Measurements from ENCODE around the gene PSTPIP2.

Gene PSTPIP2

GRCh38 chr18:46040033-46040746 is 31.9 kb downstream of the PSTPIP2 start:
- DNase-seq = no peak

- no peak for DNase-seq
Measured at GRCh38 chr18:46037512-46038305, 34.4 kb downstream of the PSTPIP2 start.

DNA sequence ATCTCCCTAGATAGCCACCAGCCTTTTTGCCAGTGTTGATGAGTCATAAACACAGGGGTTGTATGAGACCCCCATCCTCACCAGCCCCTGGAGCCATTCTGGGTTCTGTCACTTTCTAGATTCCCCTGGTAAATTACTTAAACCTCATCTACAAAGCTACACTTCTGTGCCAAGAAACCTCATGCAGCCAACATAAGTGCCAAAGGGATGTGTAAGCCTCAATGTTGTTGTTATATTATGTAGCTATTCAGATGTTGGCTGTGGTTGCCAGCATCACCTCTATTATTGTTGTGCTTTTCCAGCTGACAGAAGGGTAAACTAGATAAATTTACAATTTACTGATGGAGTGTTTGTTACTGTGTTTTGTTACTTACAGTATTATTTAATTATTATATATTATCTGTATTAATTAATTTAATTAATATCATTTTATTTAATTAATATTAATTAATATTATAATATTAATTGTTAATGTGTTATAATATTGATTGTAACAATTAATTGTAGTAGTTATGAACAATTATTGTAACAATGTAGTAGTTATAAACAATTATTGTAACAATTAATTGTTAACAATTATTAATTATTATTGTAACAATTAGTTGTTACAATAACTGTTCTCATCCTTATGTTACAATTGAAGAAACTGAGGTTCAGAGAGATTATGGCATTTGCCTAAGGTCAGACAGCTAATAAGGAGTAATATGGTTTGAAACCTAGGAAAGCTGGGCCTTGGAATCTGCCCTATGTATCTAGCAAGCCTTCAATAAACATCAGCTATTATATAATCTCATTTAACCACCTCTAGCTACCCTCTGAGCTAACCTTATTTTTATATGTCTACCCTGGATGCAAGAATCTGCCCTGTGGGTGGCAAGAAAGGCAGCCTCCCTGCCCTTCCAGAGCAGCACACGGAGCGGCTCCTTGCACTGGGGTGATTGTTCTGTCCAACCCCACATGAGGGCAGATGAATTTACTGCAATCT is 36.1 kb downstream of the PSTPIP2 start:
- DNase-seq = no peak

DNA sequence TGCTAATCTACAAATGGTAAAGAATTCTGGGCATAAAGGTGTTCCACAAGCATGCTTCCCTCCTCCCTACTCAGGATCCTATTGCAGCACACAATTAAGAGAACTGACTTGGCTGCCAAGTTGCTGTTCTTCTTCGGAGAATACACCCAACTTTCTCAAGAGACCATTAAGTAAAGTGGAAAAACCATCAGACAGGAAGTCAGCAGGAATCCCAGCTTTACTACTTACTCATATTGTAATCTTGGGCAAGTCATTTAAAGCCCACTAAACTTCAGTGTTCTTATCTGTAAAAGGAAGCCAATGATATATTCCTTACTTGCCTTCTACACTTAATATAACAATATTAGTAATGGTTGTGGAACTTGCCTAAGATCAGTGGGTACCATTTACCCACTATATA is 37.8 kb downstream of the PSTPIP2 start:
- no peak for DNase-seq

GRCh38 chr18:46031741-46032140 is 40.3 kb downstream of the PSTPIP2 start:
- no peak for DNase-seq

GRCh38 chr18:46028536-46028891 is 43.5 kb downstream of the PSTPIP2 start:
- DNase-seq = no peak

DNA sequence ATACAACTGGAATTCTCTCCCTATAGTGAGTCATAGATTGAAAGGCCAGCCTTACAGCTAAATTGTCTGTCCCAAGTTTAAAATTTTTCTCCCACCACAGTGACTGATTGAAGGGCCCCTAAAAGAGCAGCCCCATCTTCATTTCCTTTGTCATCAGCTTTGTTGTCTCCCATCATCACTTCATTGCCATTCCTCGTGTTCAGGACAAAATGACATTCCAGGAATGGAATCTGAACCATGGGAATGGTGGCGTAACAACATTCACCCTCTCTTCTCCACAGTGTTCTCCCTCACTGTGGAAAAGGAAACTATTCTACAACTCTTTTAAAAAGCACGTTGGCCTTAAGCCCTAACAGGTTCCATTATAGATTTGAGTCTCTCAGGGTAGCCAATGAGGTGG is 52.1 kb downstream of the PSTPIP2 start:
- no peak for DNase-seq

GRCh38 chr18:46013484-46014189 is 58.4 kb downstream of the PSTPIP2 start:
- no peak for DNase-seq

- DNase-seq = no peak
Measured at GRCh38 chr18:46010676-46011075, 61.4 kb downstream of the PSTPIP2 start.

- DNase-seq = no peak
Measured at GRCh38 chr18:46010050-46010449, 62.0 kb downstream of the PSTPIP2 start.

GRCh38 chr18:46009125-46009840 is 62.8 kb downstream of the PSTPIP2 start:
- DNase-seq = no peak

DNA sequence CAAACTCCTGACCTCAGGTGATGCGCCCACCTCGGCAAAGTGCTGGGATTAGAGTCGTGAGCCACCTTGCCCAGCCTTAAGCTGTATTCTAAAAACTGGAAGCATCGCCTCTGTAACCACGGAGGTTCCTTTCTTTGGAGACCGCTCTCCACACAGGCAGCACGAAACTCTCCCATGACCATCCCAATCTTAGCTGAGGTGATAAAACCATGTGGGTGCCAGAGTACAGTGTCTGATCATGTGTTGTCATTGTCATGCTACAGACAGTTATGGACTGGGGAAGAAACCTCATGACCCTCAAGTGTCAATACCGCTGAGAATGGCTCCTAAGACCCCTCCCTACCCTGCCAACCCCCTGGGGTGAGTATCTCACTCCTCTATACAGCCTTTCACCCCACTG is 63.5 kb downstream of the PSTPIP2 start:
- no peak for DNase-seq

DNA sequence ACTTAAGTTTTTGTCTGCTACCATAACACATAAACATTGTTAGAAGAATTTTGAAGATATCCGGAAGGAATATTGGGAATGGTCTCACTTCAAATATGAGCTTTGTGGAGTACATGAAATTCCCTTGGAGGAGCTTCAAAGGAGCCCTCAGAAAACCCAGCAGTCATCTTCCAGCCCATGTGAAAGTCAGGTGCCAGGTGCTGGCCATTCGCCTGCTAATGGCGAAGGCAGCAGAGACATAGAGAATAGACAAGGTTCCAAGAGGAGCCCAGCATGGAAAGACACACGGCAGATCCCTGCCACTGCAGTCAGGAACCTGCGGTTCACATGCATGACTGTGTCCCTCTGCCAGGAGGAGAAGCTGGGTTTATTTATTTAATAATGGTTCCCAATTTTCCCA is 64.9 kb downstream of the PSTPIP2 start:
- no peak for DNase-seq

GRCh38 chr18:46002934-46003333 is 69.1 kb downstream of the PSTPIP2 start:
- DNase-seq = no peak

- DNase-seq = no peak
Measured at GRCh38 chr18:46001892-46002291, 70.2 kb downstream of the PSTPIP2 start.

DNA sequence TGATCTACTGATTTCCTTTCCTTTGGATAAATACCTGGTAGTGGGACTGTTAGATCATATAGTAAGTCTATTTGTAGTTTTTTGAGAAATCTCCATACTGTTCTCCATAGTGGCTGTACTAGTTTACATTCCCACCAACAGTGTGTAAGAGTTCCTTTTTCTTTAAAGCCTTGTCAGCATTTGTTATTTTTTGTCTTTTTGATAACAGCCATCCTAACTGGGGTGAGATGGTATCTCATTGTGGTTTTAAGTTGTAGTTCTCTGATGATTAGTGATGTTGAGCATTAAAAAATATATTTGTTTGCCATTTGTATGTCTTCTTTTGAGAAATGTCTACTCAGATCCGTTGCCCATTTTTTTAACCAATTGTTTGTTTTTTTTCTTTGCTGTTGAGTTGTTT is 71.0 kb downstream of the PSTPIP2 start:
- no peak for DNase-seq

DNA sequence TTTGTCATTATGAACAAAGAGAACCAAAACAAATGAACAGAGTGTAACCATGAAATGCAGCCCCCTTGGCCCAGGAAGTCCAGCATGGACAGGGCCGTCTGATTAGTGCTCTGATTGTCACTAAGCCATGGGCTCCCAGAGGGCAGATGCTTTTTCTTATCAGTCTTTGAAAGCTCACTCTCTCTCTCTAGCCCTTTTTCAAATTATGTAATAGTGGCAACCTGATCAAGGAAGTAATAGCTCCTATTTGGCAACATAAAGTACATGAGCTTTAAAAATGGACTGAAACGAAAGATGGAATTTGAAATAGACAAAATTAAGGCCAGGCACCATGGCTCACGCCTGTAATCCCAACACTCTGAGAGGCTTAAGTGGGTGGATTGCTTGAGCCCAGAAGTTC is 72.5 kb downstream of the PSTPIP2 start:
- DNase-seq = no peak

DNA sequence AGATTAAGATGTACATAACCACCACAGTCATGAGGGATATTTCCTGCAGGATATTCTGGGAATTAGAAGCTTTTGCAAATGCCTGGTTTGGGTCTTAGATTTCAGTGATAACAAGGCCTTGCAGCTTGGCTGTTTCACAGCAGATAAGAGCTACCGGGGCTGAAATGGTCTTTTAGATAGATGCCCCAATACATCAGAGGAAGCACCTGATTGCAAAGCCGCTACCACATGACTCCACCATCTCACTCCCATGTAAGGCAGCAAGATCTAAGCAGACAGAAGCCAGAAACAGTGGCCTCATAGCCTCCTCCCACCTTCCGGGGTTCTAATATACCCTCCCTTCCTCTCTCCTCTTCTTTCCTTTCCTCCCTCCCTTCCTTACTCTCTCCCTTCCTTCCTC is 73.8 kb downstream of the PSTPIP2 start:
- no peak for DNase-seq

DNA sequence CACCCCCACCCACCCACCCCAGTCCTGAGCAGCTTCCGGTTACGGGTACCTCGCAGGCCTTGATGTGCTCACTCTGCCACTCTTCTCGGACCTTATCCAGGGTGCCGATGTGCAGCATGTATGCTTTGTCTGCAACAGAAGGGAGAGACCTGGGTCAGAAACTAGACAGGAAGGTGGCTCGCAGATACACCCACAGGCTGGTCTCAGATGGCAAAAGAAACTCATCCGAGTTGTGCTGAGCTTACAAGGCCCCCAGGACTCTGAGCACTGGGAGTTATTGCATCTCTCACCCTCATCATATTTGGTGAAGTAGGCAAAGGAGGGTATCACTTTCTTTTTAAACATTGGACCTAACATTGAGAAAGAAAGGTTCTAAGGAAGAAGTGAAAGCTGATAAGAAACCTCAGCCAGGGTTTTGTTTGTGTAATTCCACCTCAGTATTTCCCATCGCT is 74.3 kb downstream of the PSTPIP2 start:
- no peak for DNase-seq

GRCh38 chr18:45995461-45995860 is 76.6 kb downstream of the PSTPIP2 start:
- no peak for DNase-seq
